Transverse colon (tissue), 4 donors: ENCODE results near the gene PPP6R1. TPM values are rescaled to one million over a fixed set of nuclear protein-coding genes. Genes with fewer than 3 reads are reported as not detected.
A peak's percentile ranks its signal among the peaks of the same experiment; 100 is the strongest.

Experiments
- DNase-seq: peaks from one replicate; pipeline ENCODE4 v3.0.0-alpha.2; 2019
- H3K27ac ChIP-seq, 4 donors: fragments of 200-600 bp; sonication (generic); 2 replicates each; pipeline ENCODE4 v1.5.1; 2016 to 2018; ENCODE audit warnings: inconsistent platforms in 4 of 4
- H3K27me3 ChIP-seq: fragments of 200-600 bp; sonication (generic); 2 replicates; pipeline ENCODE4 v1.5.1; 2017; ENCODE audit warnings: inconsistent platforms
- H3K36me3 ChIP-seq, 4 donors: fragments of 200-600 bp; sonication (generic); 2 replicates each; pipeline ENCODE4 v1.5.1; 2017 to 2019; ENCODE audit warnings: inconsistent platforms in 4 of 4
- H3K4me1 ChIP-seq, 4 donors: fragments of 200-600 bp; sonication (generic); 2 replicates each; pipeline ENCODE4 v1.5.1; 2017 to 2020; ENCODE audit warnings: inconsistent platforms in 4 of 4
- H3K4me3 ChIP-seq, 4 donors: fragments of 200-600 bp; sonication (generic); 1 replicate in 1 of 4; 2 replicates in 3 of 4; pipeline versions ENCODE4 v1.5.1 to v1.6.1; 2017 to 2019; ENCODE audit warnings: inconsistent platforms in 4 of 4
- H3K9me3 ChIP-seq, 2 donors: fragments of 200-600 bp; sonication (generic); 2 replicates each; pipeline ENCODE4 v1.5.1; 2017 to 2019; ENCODE audit warnings: inconsistent platforms in 2 of 2
- EP300 ChIP-seq: sonication (generic); formaldehyde crosslinking; IDR thresholded peaks from one replicate; pipeline ENCODE4 v1.6.1; 2017; ENCODE audit warnings: antibody characterized with exemption, low read depth
- POLR2A ChIP-seq: fragments of 450-650 bp; IDR thresholded peaks from one replicate; pipeline ENCODE4 v1.6.1; 2016; ENCODE audit warnings: antibody characterized with exemption, mild to moderate bottlenecking, moderate library complexity
- POLR2AphosphoS5 ChIP-seq, 3 donors: sonication (generic); formaldehyde crosslinking; IDR thresholded peaks; one replicate each; pipeline ENCODE4 v1.6.1; 2016; ENCODE audit warnings: antibody characterized with exemption in 3 of 3
- WGBS, 2 donors: methylation state at CpG; one replicate each; pipeline ENCODE4 v1.1.5; 2018; ENCODE audit warnings: low coverage in 1 of 2; 5-methylcytosine and 5-hydroxymethylcytosine counted together
- in situ Hi-C, 4 donors: fragments of 200-750 bp; cut with MboI; loops; one replicate each; pipeline versions ENCODE4 v1.15.0 to v1.15.1; 2017; ENCODE audit warnings: low sequenced_read_pairs in 3 of 4, low pct_ligation_motif_present in 1 of 4, low pct_unique_long_range_greater_than_20kb in 1 of 4
- intact Hi-C: fragments of 100-400 bp; cut with DNase I; formaldehyde crosslinking; loops from one replicate; pipeline ENCODE4 v1.15.1; 2023; ENCODE audit warnings: low total_unique reads
- total RNA-seq, 4 donors: library from RNA; depleted of rRNA; stranded (reverse); fragments of >200 nt; gene quantifications; one replicate each; pipeline ENCODE4 v1.1.0, GENCODE V29; 2016
- TF ChIP-seq, protein P1 (sequence below), 5 experiments: fragments of 200-600 bp in 3 of 5; fragments of 450-650 bp in 2 of 5; sonication (generic) in 3 of 5; IDR thresholded peaks; 1 replicate in 2 of 5; 2 replicates in 3 of 5; pipeline ENCODE4 v1.5.1; 2016 to 2017; ENCODE audit warnings: antibody characterized with exemption in 5 of 5, inconsistent platforms in 3 of 5, mild to moderate bottlenecking in 2 of 5, moderate library complexity in 1 of 5

Gene PPP6R1
- total RNA-seq, 4 donors from 2014 or later, result 51.3 to 91.5 (median 60.7) TPM

DNA sequence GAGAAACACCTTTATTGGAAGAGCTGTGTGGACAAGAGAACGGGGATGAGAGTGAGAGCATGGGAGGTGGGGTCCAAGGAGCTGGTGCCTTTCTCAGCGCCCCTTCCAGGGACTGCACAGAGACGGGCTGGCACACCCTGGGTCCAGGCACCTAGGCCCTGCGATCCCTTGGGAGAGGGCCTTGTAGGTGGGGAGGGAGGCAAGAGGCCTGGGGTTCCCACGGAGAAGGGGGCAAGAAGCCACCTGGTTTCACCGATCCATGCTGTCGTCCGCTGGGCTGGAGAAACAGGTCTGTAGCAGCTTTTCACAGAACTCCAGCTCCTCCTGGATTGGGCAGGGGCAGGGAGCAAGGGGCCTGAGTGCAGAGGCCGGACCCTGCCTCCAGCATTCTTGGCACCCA is 3.5 kb upstream of the PPP6R1 start:
- no peaks in the 10 kb centered on the region for H3K27me3 ChIP-seq
- no peaks in the 10 kb centered on the region for H3K9me3 ChIP-seq
- intact Hi-C loops (no loop called here), in situ Hi-C loops (no loop called here)
- H3K4me3 ChIP-seq, result no peak overlapping the region
- TF ChIP-seq POLR2A (no peak), EP300 (no peak), POLR2AphosphoS5 (IDR thresholded peaks at IDR 0.05) (no peak)
- TF ChIP-seq, protein P1, sequence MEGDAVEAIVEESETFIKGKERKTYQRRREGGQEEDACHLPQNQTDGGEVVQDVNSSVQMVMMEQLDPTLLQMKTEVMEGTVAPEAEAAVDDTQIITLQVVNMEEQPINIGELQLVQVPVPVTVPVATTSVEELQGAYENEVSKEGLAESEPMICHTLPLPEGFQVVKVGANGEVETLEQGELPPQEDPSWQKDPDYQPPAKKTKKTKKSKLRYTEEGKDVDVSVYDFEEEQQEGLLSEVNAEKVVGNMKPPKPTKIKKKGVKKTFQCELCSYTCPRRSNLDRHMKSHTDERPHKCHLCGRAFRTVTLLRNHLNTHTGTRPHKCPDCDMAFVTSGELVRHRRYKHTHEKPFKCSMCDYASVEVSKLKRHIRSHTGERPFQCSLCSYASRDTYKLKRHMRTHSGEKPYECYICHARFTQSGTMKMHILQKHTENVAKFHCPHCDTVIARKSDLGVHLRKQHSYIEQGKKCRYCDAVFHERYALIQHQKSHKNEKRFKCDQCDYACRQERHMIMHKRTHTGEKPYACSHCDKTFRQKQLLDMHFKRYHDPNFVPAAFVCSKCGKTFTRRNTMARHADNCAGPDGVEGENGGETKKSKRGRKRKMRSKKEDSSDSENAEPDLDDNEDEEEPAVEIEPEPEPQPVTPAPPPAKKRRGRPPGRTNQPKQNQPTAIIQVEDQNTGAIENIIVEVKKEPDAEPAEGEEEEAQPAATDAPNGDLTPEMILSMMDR (IDR thresholded peaks at IDR 0.05), result no peak
- DNase-seq, result no peak
- 87 to 94% methylated on average over 3 to 9 of the region's 9 CpGs for WGBS, 2 donors
- peaks cover 7 to 14% (median 12%) of the 10 kb centered on the region in 4 donors for H3K4me1 ChIP-seq
- H3K36me3 ChIP-seq, result no peaks in the 10 kb centered on the region
- no peak overlapping the region for H3K27ac ChIP-seq

DNA sequence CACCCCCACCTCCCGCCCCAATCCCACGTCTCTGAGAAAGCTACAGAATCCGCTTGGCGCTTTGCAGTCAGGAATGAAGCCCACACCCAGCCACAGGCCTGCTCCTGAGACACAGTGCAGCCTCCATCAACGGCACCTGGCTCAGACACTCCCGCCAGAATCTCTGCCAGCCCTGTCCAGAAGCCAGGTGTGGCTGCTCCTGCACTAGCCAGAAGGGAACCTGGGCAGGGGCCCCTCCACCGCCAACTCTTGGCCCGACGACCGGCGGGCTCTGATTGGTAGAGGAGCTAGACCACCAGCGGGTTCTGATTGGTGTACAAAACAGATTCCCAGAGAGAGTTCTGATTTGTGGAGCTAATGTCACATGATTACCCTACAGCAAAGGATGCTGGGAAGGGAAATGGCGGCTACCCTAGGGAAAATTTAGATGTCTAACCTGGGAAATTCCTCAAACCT is 2.9 kb upstream of the PPP6R1 start:
- no peaks in the 10 kb centered on the region for H3K27me3 ChIP-seq
- no peak overlapping the region for H3K27ac ChIP-seq
- intact Hi-C loops, result no loop called here
- no peak for DNase-seq
- TF ChIP-seq EP300, result no peak
- TF ChIP-seq POLR2A, result no peak
- TF ChIP-seq POLR2AphosphoS5 (IDR thresholded peaks at IDR 0.05), result no peak
- TF ChIP-seq, protein P1 (IDR thresholded peaks at IDR 0.05), result no peak
- H3K9me3 ChIP-seq, result no peaks in the 10 kb centered on the region
- H3K4me3 ChIP-seq, result no peak overlapping the region
- in situ Hi-C loops, result no loop called here
- 96 to 100% methylated on average over 4 to 12 of the region's 13 CpGs for WGBS, 2 donors
- no peaks in the 10 kb centered on the region for H3K36me3 ChIP-seq
- peaks cover 14 to 20% (median 19%) of the 10 kb centered on the region in 4 donors for H3K4me1 ChIP-seq

DNA sequence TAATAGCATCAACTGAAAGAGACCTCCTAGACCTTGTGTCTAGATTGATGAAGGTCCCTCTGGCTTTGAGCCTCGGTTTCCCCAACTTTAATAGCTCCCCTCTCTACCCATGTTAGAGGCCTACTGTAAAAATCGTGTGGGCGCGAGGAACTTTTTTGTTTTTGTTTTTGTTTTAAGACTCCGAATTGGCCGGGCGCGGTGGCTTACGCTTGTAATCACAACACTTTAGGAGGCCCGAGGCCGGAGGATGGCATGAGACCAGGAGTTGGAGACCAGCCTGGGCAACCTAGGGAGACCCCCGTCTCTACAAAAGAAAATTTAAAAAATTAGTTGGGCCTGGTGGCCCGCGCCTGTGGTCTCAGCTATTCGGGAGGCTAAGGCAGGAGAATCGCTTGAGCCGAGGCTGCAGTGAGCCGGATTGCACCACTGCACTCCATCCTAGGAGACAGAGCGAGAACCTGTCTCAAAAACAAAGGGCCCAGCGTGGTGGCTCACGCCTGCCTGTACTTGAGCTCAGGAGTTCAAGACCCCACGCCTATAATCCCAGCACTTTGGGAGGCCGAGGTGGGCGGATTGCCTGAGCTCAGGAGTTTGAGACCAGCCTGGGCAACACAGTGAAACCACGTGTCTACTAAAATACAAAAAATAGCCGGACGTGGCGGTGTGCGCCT is 858 bp upstream of the PPP6R1 start:
- H3K36me3 ChIP-seq, result no peaks in the 10 kb centered on the region
- peaks cover 29 to 40% (median 37%) of the 10 kb centered on the region in 4 donors for H3K4me1 ChIP-seq
- H3K27me3 ChIP-seq, result no peaks in the 10 kb centered on the region
- TF ChIP-seq POLR2AphosphoS5 (IDR thresholded peaks at IDR 0.05), result no peak
- TF ChIP-seq EP300, result no peak
- TF ChIP-seq, protein P1 (IDR thresholded peaks at IDR 0.05), result no peak
- no peak for TF ChIP-seq POLR2A
- intact Hi-C loops, result no loop called here
- no peak for DNase-seq
- peak overlapping the region; percentile 91 to 93 (median 92) for H3K27ac ChIP-seq
- H3K9me3 ChIP-seq, result no peaks in the 10 kb centered on the region
- in situ Hi-C loops, result no loop called here
- WGBS, 2 donors, result 9 to 40% methylated on average over 7 to 29 of the region's 29 CpGs
- peak overlapping the region; percentile 2 to 97 (median 88) for H3K4me3 ChIP-seq

DNA sequence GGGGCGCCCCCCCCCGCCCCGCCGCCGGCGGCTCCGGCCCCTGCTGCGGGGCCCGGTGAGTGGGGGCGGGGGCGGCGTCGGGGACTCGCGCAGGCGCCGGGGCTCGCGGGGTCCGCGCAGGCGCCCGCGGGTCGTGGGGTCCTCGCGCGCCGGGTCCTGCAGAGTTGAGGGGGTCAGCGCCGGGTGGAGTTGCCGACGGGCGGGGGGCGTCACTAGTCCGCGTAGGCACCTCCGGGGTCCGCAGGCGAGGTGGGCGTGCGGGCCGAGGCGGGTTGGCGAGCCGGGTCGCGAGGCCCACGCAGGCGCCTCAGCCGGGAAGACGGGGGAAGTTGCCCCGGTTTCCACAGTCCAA is 365 bp downstream of the PPP6R1 start:
- Histone ChIP-seq H3K4me3 (peak overlapping the region; percentile 82 to 97 (median 92)), H3K27me3 (no peaks in the 10 kb centered on the region), H3K4me1 (peaks cover 29 to 47% (median 40%) of the 10 kb centered on the region in 4 donors), H3K9me3 (no peaks in the 10 kb centered on the region), H3K27ac (peak overlapping the region; percentile 91 to 93 (median 92)), H3K36me3 (no peaks in the 10 kb centered on the region)
- no CpG with 5 or more reads among the region's 53 CpGs for WGBS, 2 donors
- in situ Hi-C loops (no loop called here), intact Hi-C loops (no loop called here)
- TF ChIP-seq POLR2A (no peak), POLR2AphosphoS5 (IDR thresholded peaks at IDR 0.05) (no peak)
- DNase-seq, result no peak
